ENCODE measurements around the gene RECQL5. TPM values are rescaled to one million over a fixed set of nuclear protein-coding genes. Genes with fewer than 3 reads are reported as not detected.

Gene RECQL5
- 18.7 and 29.5 TPM in 2 replicates for total RNA-seq

GRCh38 chr17:75666959-75667790, at the start of gene RECQL5, which contains the start of gene SAP30BP:
RECQL5 (minus strand) TSS chr17:75667154; CDS start chr17:75666557, 597 bp downstream.
SAP30BP (plus strand) TSS chr17:75667338; CDS start chr17:75667373, 35 bp downstream.
- TF ChIP-seq CTCF (IDR thresholded peaks at IDR 0.05; ENCODE audit: insufficient read depth, low read length, poor library complexity, severe bottlenecking), result no peak
- DNase-seq (ENCODE audit: low read depth), result peak; percentile 85
- H3K36me3 ChIP-seq (ENCODE audit: control insufficient read depth, insufficient read depth, low read length), result no peaks in the 10 kb centered on the region
- H3K4me3 ChIP-seq (ENCODE audit: low read depth, low read length), result peak within 1 kb of the TSS; percentile 91
- H3K27me3 ChIP-seq (ENCODE audit: control insufficient read depth, insufficient read depth, low read length), result no peaks in the 10 kb centered on the region

- no peak for TF ChIP-seq CTCF (IDR thresholded peaks at IDR 0.05; ENCODE audit: insufficient read depth, low read length, poor library complexity, severe bottlenecking)
- DNase-seq (ENCODE audit: low read depth), result no peak
- H3K36me3 ChIP-seq (ENCODE audit: control insufficient read depth, insufficient read depth, low read length), result no peaks in the 10 kb centered on the region
These were observed 45.5 kb upstream of the RECQL5 start for GRCh38 chr17:75712446-75712845.

DNA sequence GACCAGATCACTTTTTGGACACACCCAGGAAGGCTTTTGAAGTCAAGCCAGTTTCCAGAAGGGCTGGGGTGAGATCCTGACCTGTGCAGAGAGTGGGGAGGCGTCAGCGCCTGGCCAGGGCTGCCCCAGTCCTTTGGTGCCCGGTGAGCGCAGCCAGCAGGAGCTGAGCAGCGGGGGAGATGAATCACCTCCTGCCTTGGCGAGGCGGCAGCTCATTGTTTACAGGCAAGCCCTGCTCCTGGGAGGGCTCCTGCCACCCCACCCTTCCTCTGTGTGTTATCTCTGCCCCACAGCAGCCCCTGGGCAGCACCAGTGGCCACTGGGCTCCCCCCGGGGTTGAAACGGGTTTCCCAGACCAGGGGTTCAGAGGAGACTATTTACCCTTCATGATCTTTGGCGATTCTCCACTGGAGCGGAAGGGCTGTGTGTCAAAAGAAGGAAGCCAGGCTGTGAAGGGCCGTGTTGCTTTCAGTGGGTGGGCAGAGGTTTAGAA, 40.2 kb upstream of the RECQL5 start:
- peaks cover 4% of the 10 kb centered on the region for H3K36me3 ChIP-seq (ENCODE audit: control insufficient read depth, insufficient read depth, low read length)
- no peak overlapping the region for H3K4me3 ChIP-seq (ENCODE audit: low read depth, low read length)
- no peaks in the 10 kb centered on the region for H3K27me3 ChIP-seq (ENCODE audit: control insufficient read depth, insufficient read depth, low read length)
- DNase-seq (ENCODE audit: low read depth), result no peak
- TF ChIP-seq CTCF (IDR thresholded peaks at IDR 0.05; ENCODE audit: insufficient read depth, low read length, poor library complexity, severe bottlenecking), result no peak

More at GRCh38 chr17:75712446-75712845, 45.5 kb upstream of the RECQL5 start:
- Histone ChIP-seq H3K27me3 (ENCODE audit: control insufficient read depth, insufficient read depth, low read length) (no peaks in the 10 kb centered on the region), H3K4me3 (ENCODE audit: low read depth, low read length) (no peak overlapping the region)

- DNase-seq (ENCODE audit: low read depth), result no peak
- H3K27me3 ChIP-seq (ENCODE audit: control insufficient read depth, insufficient read depth, low read length), result no peaks in the 10 kb centered on the region
- TF ChIP-seq CTCF (IDR thresholded peaks at IDR 0.05; ENCODE audit: insufficient read depth, low read length, poor library complexity, severe bottlenecking), result no peak
- peaks cover 6% of the 10 kb centered on the region for H3K36me3 ChIP-seq (ENCODE audit: control insufficient read depth, insufficient read depth, low read length)
- H3K4me3 ChIP-seq (ENCODE audit: low read depth, low read length), result no peak overlapping the region
These were observed 39.2 kb upstream of the RECQL5 start for GRCh38 chr17:75706042-75706728.

DNA sequence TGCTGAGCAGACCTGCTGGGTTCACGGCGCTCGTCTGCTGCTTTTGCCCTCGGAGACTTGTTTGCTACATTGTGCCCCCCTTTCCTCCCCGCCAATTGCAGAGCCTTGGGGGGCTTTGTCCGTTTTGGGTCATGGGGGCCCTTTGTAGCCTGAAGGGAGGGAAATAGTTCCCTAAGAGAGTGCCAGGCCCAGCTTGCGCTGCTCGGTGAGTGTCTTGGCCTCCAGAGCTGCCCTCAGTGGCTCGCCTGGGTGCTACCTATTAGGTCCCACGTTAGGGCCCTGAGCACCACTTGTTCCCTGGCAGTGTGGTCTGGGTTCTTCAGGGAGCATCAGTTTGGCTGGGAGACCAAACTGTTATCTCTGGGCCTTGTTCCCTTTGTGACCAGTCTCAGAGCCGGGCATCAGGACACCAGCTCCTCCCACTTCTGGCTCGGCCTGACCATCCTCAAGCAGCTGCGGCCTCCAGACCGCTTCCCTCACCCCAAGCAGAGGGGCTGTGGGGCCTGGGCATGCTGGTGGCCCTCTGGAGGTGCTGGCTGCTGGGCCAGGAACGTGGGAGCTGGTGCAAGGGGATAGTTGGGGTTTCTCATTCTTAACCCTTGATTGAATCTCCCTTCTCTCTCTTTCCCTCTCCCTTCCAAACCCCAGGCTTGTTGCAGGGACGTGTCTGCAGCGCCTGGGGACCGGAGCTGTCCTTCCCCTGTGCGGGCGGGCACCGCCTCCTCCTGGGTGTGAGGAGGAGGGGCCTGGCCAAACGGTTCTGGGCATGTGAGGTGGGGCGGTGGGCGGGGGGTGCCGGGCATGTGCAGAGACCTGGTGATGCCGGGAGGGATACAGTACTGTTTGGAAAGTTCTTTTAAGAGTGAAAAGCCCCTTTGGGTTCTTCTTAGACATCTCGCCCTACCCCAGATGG, 38.3 kb upstream of the RECQL5 start:
- Histone ChIP-seq H3K4me3 (ENCODE audit: low read depth, low read length) (no peak overlapping the region), H3K36me3 (ENCODE audit: control insufficient read depth, insufficient read depth, low read length) (peaks cover 9% of the 10 kb centered on the region), H3K27me3 (ENCODE audit: control insufficient read depth, insufficient read depth, low read length) (no peaks in the 10 kb centered on the region)
- no peak for TF ChIP-seq CTCF (IDR thresholded peaks at IDR 0.05; ENCODE audit: insufficient read depth, low read length, poor library complexity, severe bottlenecking)
- no peak for DNase-seq (ENCODE audit: low read depth)
